Activated T-cell treated with anti-CD3 and anti-CD28 coated beads, Interleukin-2, amount 50 U/mL, for 72 hours (primary cell): ENCODE measurements around the gene TEPSIN. TPM values are rescaled to one million over a fixed set of nuclear protein-coding genes. Genes with fewer than 3 reads are reported as not detected.

Source experiments
- ATAC-seq, 2 donors: fragments of 150-1000 bp; cut with Tn5 transposase; replicated peaks in 1 of 2; 2 replicates each; pipeline ENCODE4 v1.10.0; 2021; ENCODE audit warnings: moderate library complexity in 2 of 2, mild to moderate bottlenecking in 1 of 2
- DNase-seq, 2 donors: peaks; one replicate each; pipeline ENCODE4 v3.0.0; 2021 to 2022; ENCODE audit warnings: mixed read lengths in 1 of 2
- H3K27ac Mint-ChIP-seq: one replicate; pipeline ENCODE4 v1.8.0; 2022; ENCODE audit warnings: mild to moderate bottlenecking, moderate library complexity, mixed read lengths
- H3K27me3 Mint-ChIP-seq: one replicate; pipeline ENCODE4 v1.8.0; 2022; ENCODE audit warnings: low read depth, mixed read lengths
- H3K36me3 Mint-ChIP-seq, 2 donors: one replicate each; pipeline ENCODE4 v1.8.0; 2022; ENCODE audit warnings: mixed read lengths in 2 of 2, mild to moderate bottlenecking in 1 of 2; ENCODE audit not compliant: insufficient read depth in 2 of 2
- H3K4me1 Mint-ChIP-seq: one replicate; pipeline ENCODE4 v1.8.0; 2022; ENCODE audit warnings: low read depth, mixed read lengths
- H3K4me3 Mint-ChIP-seq, 2 donors: one replicate each; pipeline ENCODE4 v1.8.0; 2022; ENCODE audit warnings: mild to moderate bottlenecking in 2 of 2, mixed read lengths in 2 of 2, moderate library complexity in 2 of 2
- H3K9me3 Mint-ChIP-seq, 2 donors: one replicate each; pipeline ENCODE4 v1.8.0; 2022; ENCODE audit warnings: mixed read lengths in 2 of 2
- total RNA-seq, 2 donors: library from RNA; stranded (reverse); gene quantifications; one replicate each; pipeline ENCODE4 v1.2.3, GENCODE V29; 2022

Gene TEPSIN
- total RNA-seq, 2 donors from 2014 or later: 39.1 to 55.0 TPM

DNA sequence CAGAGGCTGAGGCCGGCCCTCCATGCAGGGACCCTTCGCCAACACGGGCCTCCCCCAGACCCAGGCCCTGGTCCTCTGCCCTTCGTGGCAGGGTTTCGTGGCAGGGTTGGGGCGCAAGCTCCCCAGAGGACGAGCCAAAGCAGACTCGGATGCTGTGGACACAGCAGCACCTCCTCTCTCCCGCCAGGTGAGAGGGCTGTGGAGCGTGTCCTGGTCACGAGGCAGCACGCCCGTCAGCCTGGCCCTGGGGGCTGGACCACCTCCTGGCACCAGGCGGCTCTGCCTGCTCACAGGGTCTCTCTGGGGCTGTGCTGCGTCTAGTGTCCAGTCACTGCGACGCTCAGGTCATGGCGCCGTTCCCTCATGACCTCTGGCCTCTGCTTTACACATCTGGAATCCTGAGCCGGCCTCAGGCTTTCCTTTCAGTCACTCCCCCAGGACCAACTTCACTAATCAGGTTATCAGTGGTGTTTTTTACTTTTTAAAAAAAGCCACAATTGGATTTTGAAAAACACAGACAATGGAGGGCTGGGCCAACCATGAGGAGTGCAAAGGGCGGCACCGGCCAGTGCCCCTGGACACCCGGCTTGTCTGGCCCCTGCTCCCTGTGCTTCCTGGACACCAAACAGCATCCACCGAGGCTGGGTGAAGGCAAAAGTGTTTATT is 5.6 kb upstream of the TEPSIN start:
- no peak for ATAC-seq
- no peak for DNase-seq
- H3K27me3 Mint-ChIP-seq: no peaks in the 10 kb centered on the region
- peaks cover 35% of the 10 kb centered on the region for H3K4me1 Mint-ChIP-seq
- peak overlapping the region; percentile 54 for H3K27ac Mint-ChIP-seq
- H3K9me3 Mint-ChIP-seq: no peaks in the 10 kb centered on the region
- peaks cover 0 to 7% of the 10 kb centered on the region in 2 donors for H3K36me3 Mint-ChIP-seq
- H3K4me3 Mint-ChIP-seq: no peak overlapping the region

DNA sequence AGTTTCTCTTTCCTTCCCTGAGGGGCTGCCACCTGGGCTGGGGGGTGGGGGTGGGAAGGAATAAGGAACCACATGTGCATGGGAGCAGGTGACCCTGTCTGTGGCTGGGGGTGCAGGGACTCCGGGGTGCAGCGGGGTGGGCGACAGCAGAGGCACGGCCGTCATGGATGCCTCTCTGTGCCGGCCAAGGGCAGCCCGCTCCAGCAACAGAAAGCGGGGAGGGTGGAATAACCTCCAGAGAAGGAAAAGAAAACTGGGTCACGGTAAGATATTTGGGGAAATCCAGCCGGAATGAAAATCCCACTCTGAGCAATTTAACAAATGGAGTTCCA is 4.4 kb upstream of the TEPSIN start:
- Mint-ChIP-seq H3K4me1 (peaks cover 35% of the 10 kb centered on the region), H3K27me3 (no peaks in the 10 kb centered on the region), H3K36me3 (peaks cover 2 to 7% of the 10 kb centered on the region in 2 donors), H3K4me3 (no peak overlapping the region), H3K27ac (no peak overlapping the region), H3K9me3 (no peaks in the 10 kb centered on the region)
- ATAC-seq (no peak), DNase-seq (no peak)

DNA sequence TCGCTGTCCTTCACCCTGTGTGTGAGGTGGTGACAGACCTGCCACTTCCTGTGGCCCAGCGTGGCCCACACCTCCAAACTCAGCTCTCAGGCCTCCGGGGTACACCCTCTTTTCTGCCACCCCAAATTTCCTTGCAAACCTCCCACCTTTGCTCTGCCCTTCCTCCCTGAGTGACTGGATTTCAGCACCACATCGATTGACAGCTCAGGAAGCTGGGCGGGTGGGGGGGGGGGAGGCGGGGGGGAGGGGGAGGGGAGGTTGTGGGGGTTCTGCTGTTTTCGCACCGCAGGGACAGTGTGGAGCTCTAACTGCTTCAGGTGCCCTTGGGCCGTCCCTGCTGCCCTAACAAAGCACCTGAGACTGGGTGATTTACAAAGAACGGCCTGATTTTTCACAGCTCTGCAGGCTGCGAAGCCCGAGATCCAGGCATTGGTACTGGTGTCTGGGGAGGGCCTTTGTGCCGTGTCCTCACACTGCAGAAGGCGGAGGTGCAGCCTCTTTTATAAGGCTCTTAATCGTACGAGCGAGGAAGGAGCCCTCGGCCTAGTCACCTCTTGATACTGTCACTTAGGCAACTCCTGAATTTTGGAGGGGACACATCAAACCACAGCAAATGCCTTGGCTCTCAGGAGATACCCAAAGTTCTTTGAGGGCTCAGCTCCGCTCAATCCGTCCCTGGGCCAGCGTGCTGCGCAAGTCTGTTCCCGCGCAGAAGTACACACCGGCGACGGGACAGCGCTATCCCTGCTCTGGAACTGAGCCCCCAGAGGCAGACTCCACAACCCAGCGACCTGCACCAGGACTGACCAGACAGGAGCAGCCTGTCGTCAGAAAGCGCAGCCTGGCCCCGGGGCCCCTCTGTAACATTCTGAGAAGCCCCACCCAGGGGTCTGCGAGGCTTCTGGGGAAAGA is 3.8 kb upstream of the TEPSIN start:
- H3K4me3 Mint-ChIP-seq: peak overlapping the region in 1 of 2 donors; percentile 56
- H3K27ac Mint-ChIP-seq: no peak overlapping the region

DNA sequence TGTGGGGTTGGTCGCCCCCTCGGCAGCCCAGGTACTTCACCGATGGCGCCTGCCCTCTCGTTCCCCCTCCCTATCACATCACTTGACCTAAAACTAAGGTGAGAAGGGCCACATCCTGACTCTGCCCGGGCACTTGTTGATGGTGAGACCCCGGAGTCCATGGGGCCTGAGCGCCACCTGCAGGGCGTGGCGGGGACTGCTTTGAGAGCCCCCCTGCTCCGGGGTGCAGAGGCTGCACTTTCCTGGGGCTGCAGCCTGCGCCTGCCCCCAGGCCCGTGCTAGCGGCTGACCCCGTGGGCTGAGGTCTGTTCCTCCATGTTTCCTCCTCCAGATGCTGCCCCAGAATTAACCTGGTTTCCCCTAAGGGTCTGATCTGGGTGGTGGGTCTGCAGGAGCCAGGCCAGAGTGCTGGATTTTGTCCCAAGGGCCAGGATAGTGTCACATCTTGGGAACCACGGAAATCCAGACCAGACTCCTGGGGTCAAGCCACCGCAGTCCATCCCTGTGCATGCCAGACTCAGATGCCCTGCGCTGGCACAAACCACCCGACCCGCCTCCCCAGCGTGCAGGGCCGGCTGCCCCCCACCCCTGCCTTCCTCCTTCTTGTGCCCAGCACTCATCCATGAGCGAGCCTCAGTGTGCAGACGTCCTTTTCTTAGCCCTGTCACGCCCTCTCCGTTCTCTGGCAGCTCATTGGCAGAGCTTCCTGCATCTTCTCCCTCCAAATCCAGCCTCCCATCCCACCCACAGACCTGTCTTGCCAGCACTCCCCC is 3.0 kb upstream of the TEPSIN start:
- no peak for ATAC-seq
- Mint-ChIP-seq H3K4me1 (peaks cover 46% of the 10 kb centered on the region), H3K9me3 (no peaks in the 10 kb centered on the region), H3K36me3 (peaks cover 2 to 7% of the 10 kb centered on the region in 2 donors), H3K27me3 (no peaks in the 10 kb centered on the region), H3K4me3 (peak overlapping the region; percentile 26 to 56), H3K27ac (peak overlapping the region; percentile 38)
- DNase-seq: peak; percentile 71 to 81

More for the DNA sequence above, 3.8 kb upstream of the TEPSIN start:
- DNase-seq (no peak), ATAC-seq (no peak)
- no peaks in the 10 kb centered on the region for H3K27me3 Mint-ChIP-seq
- peaks cover 38% of the 10 kb centered on the region for H3K4me1 Mint-ChIP-seq
- no peaks in the 10 kb centered on the region for H3K9me3 Mint-ChIP-seq
- peaks cover 2 to 7% of the 10 kb centered on the region in 2 donors for H3K36me3 Mint-ChIP-seq

DNA sequence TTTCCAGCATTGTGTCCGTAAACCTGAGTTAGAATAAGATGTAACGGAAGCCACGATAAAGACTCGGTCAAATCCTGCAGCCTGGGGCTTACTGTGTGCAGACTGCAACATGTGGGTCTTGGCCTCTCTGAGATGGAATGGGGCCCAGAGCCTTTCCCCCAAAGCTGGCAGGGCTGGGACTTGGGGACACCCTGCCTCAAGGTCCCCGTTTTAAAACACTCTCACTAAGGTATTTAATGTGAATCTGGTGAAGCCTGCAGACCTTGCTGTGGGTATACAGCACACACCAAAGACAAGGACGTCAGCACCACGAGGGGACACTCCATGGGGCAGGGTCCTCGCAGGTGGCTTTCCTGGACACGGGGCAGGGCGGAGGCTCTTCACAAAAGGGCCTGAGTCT is 2.3 kb upstream of the TEPSIN start:
- Mint-ChIP-seq H3K27me3 (no peaks in the 10 kb centered on the region), H3K4me3 (peak overlapping the region; percentile 26 to 94), H3K9me3 (no peaks in the 10 kb centered on the region), H3K27ac (no peak overlapping the region), H3K36me3 (peaks cover 2 to 7% of the 10 kb centered on the region in 2 donors), H3K4me1 (peaks cover 46% of the 10 kb centered on the region)
- no peak for DNase-seq
- no peak for ATAC-seq

DNA sequence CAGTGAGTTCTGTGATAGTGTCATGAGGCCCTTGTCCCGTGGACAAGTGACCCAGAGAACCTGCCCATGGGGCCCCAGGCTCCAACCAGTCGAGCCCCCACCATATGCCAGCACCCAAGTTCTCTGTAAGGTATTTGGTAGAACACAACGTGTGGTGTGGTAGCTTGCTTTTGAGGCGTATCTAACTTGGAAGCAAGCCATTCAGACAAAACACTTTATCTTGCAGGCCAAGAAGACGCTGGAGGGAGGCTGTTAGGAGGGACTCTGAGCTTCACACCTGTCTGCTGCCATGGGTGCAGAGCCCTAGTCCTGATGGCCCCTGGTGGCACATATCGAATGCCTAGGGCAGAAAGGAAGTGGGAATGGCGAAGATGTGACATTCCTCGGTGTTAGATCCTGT is 1.9 kb upstream of the TEPSIN start:
- Mint-ChIP-seq H3K36me3 (peaks cover 2 to 7% of the 10 kb centered on the region in 2 donors), H3K27me3 (no peaks in the 10 kb centered on the region), H3K9me3 (no peaks in the 10 kb centered on the region), H3K27ac (no peak overlapping the region), H3K4me1 (peaks cover 46% of the 10 kb centered on the region), H3K4me3 (peak overlapping the region; percentile 94)
- ATAC-seq (no peak), DNase-seq (no peak)

DNA sequence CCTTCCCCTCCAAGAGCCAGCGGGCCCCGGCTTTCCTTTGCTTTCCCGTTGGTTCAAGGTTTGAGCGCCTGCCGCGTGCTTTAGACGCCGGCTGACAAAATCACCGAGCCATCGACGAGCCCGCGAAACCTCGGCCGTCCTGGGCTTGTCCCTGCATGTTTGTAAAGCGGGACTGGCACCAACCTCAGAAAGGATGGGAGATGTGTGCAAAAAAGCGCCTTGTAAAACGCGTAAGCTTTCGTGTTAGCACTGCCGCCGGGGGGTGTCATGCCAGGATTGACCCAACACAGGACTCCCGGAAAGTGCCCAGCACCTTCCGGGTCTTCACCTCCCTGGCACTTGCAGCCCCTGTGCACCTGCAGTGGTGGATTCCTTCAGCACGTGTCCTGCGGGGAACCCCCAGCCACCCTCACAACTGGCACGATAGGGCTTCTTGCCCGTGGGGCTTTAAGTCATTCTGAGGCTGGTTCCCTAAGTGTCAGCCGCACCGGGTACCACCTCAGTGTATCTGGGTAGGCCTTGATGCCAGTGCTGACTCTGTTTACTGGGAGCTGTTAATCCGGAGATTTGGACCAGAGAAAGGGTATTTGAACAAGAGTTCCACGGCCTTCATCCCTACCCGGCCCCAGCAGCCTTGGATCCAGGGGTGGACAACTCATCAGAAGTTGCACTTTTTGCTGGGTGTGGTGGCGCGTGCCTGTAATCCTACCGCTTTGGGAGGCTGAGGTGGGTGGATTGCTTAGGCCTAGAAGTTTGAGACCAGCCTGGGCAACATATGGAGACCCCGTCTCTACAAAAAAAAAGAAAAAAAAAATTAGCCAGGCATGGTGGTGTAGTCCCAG is 1.1 kb upstream of the TEPSIN start:
- peaks cover 2 to 7% of the 10 kb centered on the region in 2 donors for H3K36me3 Mint-ChIP-seq
- H3K4me1 Mint-ChIP-seq: peaks cover 44% of the 10 kb centered on the region
- peak; percentile 53 to 61 for DNase-seq
- no peak for ATAC-seq
- no peaks in the 10 kb centered on the region for H3K9me3 Mint-ChIP-seq
- H3K27ac Mint-ChIP-seq: peak overlapping the region; percentile 87
- peak overlapping the region; percentile 94 for H3K4me3 Mint-ChIP-seq
- H3K27me3 Mint-ChIP-seq: no peaks in the 10 kb centered on the region

DNA sequence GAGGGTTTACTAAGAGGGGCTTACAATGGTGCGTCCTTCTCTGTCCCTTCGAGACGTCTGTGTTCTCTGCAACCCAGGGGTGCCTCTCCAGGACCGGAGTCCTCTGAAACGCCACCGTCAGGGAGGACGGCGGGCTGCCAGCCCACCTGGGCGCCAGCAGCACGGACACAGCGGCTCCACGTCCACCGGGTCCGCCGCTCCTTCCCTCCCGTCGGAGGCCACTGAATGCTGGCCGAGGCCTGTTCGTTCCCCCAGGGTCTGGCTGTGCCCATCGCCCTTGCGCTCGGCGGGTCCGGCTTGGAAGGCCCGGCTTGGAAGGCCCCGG is 403 bp downstream of the TEPSIN start:
- Mint-ChIP-seq H3K4me1 (peaks cover 39% of the 10 kb centered on the region), H3K36me3 (peaks cover 2 to 4% of the 10 kb centered on the region in 2 donors), H3K27me3 (no peaks in the 10 kb centered on the region), H3K9me3 (no peaks in the 10 kb centered on the region), H3K4me3 (peak overlapping the region; percentile 91 to 94), H3K27ac (no peak overlapping the region)
- DNase-seq (no peak), ATAC-seq (no peak)

DNA sequence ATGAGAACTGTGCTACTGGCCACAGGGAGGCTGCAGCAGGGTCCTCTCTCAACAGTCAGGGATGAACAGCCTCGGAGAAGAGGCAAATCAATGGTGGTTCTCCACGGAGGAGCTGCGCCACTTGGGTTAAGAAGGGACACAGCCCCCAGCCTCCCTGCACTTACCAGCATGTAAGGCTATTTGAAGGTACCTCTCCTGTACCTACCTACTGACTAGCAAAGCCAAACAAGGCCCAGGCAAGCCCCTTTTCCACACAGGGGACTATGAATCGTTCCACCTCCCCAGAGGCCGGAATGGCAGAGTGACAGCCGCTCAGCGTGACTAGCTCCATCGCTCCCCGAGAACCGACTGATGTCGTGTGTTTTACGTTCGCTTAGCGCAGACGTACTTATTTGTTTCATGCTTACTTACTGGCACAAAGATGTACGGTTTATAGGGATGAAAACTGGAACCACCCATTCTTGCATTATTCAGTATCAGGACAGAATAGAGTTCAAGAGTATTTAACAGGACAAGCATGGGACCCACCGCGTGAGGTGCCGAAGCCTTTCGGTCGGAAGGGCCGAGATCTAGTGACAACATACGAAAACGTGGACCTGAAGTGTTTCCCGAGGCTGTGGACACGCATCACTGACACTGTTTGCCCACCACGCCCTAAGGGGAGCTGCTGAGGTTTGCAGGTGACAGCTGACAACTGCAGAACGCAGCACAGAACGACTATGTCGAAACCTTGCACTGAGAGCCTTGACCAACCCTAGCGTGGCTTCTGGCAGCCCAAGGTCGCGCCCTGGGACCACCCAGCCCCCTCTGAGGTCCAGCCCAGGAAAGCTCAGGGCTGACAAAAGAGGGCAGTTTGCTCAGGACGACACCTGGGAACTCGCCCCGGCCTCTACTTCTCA is 1.0 kb downstream of the TEPSIN start:
- Mint-ChIP-seq H3K27me3 (no peaks in the 10 kb centered on the region), H3K27ac (no peak overlapping the region), H3K9me3 (no peaks in the 10 kb centered on the region), H3K4me1 (peaks cover 39% of the 10 kb centered on the region), H3K4me3 (peak overlapping the region; percentile 91 to 94), H3K36me3 (peaks cover 2 to 4% of the 10 kb centered on the region in 2 donors)
- ATAC-seq: no peak
- no peak for DNase-seq

DNA sequence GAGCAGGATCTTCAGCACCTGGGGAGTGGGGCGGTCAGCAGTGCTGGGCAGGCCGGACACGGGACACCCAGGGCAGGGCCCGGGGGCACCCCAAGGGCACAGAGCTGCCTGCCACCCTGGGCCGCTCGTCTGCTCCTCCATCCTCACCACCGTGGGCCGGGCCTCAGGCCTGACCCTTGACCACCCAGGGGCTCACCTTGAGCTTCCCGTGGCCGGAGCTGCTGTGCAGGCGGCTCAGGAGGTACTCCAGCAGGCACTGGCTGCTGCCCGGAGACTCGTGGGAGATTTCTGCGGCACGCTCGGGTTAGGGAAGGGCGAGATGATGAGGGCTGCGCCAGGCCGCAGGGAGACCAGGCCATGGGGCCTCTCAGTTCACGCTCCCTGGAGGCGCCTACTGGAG is 2.1 kb downstream of the TEPSIN start:
- Mint-ChIP-seq H3K27me3 (no peaks in the 10 kb centered on the region), H3K36me3 (peaks cover 2 to 4% of the 10 kb centered on the region in 2 donors), H3K4me3 (no peak overlapping the region), H3K9me3 (no peaks in the 10 kb centered on the region), H3K4me1 (peaks cover 32% of the 10 kb centered on the region), H3K27ac (no peak overlapping the region)
- no peak for ATAC-seq
- DNase-seq: no peak

DNA sequence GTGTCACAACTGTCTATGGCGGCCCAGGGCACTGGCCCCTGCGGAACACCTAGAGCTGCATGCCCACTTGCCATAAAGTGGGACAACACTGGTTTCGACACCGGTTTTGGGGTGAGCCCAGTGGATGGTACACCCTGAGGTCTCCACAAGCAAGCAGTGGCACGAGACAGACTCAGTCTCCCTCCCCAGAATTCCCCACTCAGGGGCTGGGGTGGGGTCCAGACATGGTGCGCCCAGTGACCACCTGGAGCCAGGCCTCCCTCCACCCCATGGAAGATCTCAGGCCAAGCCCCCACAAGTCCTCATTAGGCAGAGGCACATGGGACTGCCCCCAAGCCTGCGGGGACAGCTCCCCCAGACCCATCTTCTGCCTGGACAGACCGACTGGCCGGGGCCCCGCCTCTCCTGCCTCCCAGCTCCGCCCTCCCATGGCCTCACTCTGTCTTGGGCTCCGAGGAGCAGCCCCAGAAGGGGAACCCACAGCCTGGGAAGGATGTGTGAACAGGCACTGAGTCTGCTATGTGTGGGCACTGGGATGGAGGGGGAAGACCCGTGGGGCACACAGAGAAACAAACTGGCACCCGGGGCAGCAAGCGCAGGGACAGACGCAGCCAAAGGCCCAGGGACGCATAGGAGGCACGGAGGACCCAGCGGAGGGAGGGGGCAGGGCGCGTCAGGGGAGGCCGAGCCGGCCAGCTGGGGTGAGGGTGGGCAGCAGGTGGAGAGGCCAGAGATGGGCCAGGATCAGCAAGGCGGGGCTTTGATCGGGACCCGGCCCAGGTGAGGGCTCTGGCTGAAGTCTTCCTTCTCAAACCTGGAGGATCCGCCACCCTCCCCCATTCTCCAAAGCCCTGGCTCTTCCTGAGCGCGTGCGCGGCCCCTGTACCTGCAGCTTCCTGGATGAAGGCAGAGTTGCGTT is 2.8 kb downstream of the TEPSIN start:
- Mint-ChIP-seq H3K27me3 (no peaks in the 10 kb centered on the region), H3K9me3 (no peaks in the 10 kb centered on the region), H3K4me1 (peaks cover 25% of the 10 kb centered on the region), H3K4me3 (no peak overlapping the region), H3K36me3 (peaks cover 3 to 4% of the 10 kb centered on the region in 2 donors), H3K27ac (no peak overlapping the region)
- DNase-seq: no peak
- ATAC-seq: no peak
